ENCODE data around the gene NCAM2. TPM values are rescaled to one million over a fixed set of nuclear protein-coding genes. Genes with fewer than 3 reads are reported as not detected.

NCAM2 gene
- polyA plus RNA-seq, 1 experiment: 7.7 TPM

DNA sequence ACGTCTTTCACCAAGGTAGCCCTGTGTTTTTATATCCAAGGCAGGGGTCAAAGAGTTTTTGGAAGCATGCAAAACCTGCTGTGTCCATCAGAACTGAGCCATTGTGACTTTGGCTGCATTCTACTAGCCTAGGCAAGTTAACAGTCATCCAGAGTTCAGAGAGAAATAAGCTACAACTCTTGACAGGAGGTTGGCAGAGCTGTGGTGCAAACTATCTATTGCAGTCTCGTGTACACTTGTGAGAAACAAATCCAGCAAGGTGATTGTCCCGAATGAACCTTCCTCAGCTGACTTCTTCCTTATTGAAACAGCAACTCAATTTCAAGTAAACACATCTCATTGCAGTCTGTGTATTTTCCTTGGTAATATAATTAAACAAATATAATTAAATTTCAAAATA lies 124.5 kb downstream of the NCAM2 start:
- POLR2A ChIA-PET: no interaction called here
- DNase-seq (ENCODE audit: low read depth, low spot score): no peak
- H3K9me3 ChIP-seq (ENCODE audit: control insufficient read depth, insufficient read depth, low read length): no peaks in the 10 kb centered on the region; the same call in 1 of the 2 replicates
- TF ChIP-seq, protein P1, sequence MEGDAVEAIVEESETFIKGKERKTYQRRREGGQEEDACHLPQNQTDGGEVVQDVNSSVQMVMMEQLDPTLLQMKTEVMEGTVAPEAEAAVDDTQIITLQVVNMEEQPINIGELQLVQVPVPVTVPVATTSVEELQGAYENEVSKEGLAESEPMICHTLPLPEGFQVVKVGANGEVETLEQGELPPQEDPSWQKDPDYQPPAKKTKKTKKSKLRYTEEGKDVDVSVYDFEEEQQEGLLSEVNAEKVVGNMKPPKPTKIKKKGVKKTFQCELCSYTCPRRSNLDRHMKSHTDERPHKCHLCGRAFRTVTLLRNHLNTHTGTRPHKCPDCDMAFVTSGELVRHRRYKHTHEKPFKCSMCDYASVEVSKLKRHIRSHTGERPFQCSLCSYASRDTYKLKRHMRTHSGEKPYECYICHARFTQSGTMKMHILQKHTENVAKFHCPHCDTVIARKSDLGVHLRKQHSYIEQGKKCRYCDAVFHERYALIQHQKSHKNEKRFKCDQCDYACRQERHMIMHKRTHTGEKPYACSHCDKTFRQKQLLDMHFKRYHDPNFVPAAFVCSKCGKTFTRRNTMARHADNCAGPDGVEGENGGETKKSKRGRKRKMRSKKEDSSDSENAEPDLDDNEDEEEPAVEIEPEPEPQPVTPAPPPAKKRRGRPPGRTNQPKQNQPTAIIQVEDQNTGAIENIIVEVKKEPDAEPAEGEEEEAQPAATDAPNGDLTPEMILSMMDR (IDR thresholded peaks at IDR 0.05; ENCODE audit: low read depth, low read length): no peak
- H3K4me3 ChIP-seq (ENCODE audit: low read depth, low read length): no peak overlapping the region
- CTCF ChIA-PET: no interaction called here
- H3K27me3 ChIP-seq (ENCODE audit: control insufficient read depth, insufficient read depth, low read length): no peaks in the 10 kb centered on the region
- no peak overlapping the region for H3K27ac ChIP-seq (ENCODE audit: low read depth, low read length)

DNA sequence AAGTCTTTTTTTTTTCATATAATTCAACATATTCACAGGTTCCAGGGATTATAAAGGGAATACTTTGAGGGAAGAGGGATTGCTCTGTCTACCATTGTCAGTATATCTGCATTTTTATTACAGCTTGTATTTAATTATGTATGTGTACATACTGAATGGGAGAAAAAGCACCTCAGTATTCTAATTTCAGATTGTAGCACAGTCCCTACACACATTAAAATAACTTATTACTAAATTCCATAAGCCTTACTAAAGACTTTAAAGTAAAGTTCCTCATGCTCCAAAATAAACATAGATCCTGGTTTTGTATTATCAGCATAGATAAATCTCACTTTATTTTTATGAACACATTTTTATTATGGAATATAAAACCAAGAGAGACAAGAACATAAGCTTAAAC lies 134.2 kb downstream of the NCAM2 start:
- Histone ChIP-seq H3K4me3 (ENCODE audit: low read depth, low read length) (no peak overlapping the region), H3K27me3 (ENCODE audit: control insufficient read depth, insufficient read depth, low read length) (no peaks in the 10 kb centered on the region), H3K9me3 (ENCODE audit: control insufficient read depth, insufficient read depth, low read length) (no peaks in the 10 kb centered on the region), H3K27ac (ENCODE audit: low read depth, low read length) (no peak overlapping the region)
- ChIA-PET CTCF (no interaction called here), POLR2A (no interaction called here)
- no peak for DNase-seq (ENCODE audit: low read depth, low spot score)
- TF ChIP-seq, protein P1 (IDR thresholded peaks at IDR 0.05; ENCODE audit: low read depth, low read length): no peak

DNA sequence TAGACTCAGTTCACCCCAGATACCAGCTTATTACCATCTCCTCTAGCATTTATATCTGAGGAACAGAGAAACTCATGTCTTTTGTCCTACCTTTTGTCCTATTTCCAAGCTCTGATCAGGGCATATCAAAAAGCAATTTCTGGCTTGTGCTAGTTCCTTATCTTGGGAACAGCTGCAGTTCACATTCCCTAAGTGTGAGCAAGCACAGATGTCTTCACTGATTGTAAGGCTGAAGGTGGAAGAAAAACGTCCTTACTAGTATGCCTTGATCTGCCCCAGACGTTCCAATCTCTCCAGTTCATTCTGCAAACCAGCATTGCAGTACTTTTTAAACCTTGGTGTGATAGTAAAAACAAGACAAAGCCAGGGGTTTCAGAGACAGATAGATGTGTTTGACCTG lies 139.8 kb downstream of the NCAM2 start:
- no peaks in the 10 kb centered on the region for H3K27me3 ChIP-seq (ENCODE audit: control insufficient read depth, insufficient read depth, low read length)
- TF ChIP-seq, protein P1 (IDR thresholded peaks at IDR 0.05; ENCODE audit: low read depth, low read length): no peak
- ChIA-PET CTCF (no interaction called here), POLR2A (no interaction called here)
- no peaks in the 10 kb centered on the region for H3K9me3 ChIP-seq (ENCODE audit: control insufficient read depth, insufficient read depth, low read length)
- H3K27ac ChIP-seq (ENCODE audit: low read depth, low read length): no peak overlapping the region
- DNase-seq (ENCODE audit: low read depth, low spot score): peak; percentile 53
- H3K4me3 ChIP-seq (ENCODE audit: low read depth, low read length): no peak overlapping the region

DNA sequence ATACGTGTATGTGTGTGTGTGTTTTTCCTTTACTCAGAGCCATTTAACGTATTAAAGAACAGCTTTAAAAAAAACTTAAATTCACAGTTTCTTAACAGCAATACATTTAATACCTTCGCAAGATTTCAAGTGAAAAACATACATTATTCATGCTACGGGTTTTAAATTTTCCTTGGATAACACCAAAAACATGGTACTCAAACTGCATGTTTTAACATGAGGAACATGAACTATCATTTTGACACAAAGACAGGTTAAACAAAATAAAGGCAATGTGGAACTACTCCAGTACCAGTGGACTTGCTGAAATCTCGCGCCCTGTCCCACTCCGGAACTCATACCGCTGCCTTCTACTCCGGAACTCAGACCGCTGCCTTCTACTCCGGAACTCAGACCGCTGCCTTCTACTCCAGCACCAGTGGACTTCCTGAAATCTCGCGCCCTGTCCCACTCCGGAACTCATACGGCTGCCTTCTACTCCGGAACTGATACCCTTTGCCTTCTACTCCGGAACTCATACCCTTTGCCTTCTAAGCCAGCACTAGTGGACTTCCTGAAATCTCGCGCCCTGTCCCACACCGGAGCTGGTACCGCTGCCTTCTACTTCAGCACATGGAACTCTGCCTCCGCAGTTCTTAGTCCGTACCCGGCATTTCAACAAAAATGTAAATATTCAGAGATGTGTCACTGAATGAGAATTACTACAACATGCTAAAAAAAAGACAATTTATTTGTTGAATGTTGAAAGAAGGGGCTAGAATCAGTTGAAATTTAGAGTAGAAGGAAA lies 148.6 kb downstream of the NCAM2 start:
- CTCF ChIA-PET: no interaction called here
- POLR2A ChIA-PET: no interaction called here
- DNase-seq (ENCODE audit: low read depth, low spot score): no peak
- H3K27ac ChIP-seq (ENCODE audit: low read depth, low read length): no peak overlapping the region
- no peak overlapping the region for H3K4me3 ChIP-seq (ENCODE audit: low read depth, low read length)
- H3K27me3 ChIP-seq (ENCODE audit: control insufficient read depth, insufficient read depth, low read length): no peaks in the 10 kb centered on the region
- TF ChIP-seq, protein P1 (IDR thresholded peaks at IDR 0.05; ENCODE audit: low read depth, low read length): no peak
- H3K9me3 ChIP-seq (ENCODE audit: control insufficient read depth, insufficient read depth, low read length): no peaks in the 10 kb centered on the region; the same call in 1 of the 2 replicates

DNA sequence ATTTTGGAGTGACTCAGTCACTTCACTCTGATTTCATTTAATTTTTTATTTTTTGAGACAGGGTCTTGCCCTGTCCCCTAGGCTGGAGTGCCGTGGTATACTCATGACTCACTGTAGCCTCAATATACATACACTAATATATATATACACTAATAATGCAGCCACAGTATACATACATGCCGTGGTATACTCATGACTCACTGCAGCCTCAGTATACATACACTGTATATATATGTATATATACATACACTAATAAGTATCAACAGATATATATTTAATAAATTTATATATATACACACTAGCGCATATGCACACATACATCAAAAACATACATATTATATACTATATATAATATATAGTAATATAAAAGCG lies 149.2 kb downstream of the NCAM2 start:
- DNase-seq (ENCODE audit: low read depth, low spot score): no peak
- H3K27me3 ChIP-seq (ENCODE audit: control insufficient read depth, insufficient read depth, low read length): no peaks in the 10 kb centered on the region
- no peaks in the 10 kb centered on the region; the same call in 1 of the 2 replicates for H3K9me3 ChIP-seq (ENCODE audit: control insufficient read depth, insufficient read depth, low read length)
- TF ChIP-seq, protein P1 (IDR thresholded peaks at IDR 0.05; ENCODE audit: low read depth, low read length): no peak
- no peak overlapping the region for H3K4me3 ChIP-seq (ENCODE audit: low read depth, low read length)
- no peak overlapping the region for H3K27ac ChIP-seq (ENCODE audit: low read depth, low read length)
- ChIA-PET POLR2A (no interaction called here), CTCF (no interaction called here)
